HFF-Myc (cell line): Measurements from ENCODE around the gene EIF1B.

Source experiments
- DNase-seq: peaks from one replicate; pipeline ENCODE4 v3.0.0-alpha.2; 2011; ENCODE audit warnings: low read depth; ENCODE audit errors: extremely low read depth
- H3K4me3 ChIP-seq: replicated peaks from 2 replicates; pipeline ENCODE4 v1.5.1; 2011; ENCODE audit warnings: low read depth, mild to moderate bottlenecking, control low read depth, low read length
- TF ChIP-seq, protein P1 (sequence below): IDR thresholded peaks from 2 replicates; pipeline ENCODE4 v1.5.1; 2012; ENCODE audit warnings: mild to moderate bottlenecking, low read depth, low read length, control low read depth; ENCODE audit errors: missing control alignments

EIF1B gene

DNA sequence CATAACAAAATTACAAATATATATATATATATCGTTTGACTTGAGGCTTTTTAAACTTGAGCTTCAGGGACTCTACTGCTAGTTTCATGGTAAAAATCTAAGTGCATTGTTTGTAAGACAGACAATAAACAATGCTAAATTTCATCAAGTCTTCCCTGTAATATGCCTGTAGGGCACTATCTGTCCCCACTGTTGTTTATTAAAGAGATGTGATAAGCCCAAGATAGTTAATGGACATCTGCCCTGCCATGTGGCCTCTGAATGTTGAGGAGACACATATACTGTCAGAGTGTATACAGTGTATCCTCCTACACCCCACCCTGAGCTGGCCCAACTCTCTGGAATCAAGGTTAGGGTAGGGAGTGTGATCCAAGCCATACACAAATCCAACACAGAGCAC, 15.1 kb upstream of the EIF1B start:
- no peak for DNase-seq
- TF ChIP-seq, protein P1, sequence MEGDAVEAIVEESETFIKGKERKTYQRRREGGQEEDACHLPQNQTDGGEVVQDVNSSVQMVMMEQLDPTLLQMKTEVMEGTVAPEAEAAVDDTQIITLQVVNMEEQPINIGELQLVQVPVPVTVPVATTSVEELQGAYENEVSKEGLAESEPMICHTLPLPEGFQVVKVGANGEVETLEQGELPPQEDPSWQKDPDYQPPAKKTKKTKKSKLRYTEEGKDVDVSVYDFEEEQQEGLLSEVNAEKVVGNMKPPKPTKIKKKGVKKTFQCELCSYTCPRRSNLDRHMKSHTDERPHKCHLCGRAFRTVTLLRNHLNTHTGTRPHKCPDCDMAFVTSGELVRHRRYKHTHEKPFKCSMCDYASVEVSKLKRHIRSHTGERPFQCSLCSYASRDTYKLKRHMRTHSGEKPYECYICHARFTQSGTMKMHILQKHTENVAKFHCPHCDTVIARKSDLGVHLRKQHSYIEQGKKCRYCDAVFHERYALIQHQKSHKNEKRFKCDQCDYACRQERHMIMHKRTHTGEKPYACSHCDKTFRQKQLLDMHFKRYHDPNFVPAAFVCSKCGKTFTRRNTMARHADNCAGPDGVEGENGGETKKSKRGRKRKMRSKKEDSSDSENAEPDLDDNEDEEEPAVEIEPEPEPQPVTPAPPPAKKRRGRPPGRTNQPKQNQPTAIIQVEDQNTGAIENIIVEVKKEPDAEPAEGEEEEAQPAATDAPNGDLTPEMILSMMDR: no peak
- no peak overlapping the region for H3K4me3 ChIP-seq

DNA sequence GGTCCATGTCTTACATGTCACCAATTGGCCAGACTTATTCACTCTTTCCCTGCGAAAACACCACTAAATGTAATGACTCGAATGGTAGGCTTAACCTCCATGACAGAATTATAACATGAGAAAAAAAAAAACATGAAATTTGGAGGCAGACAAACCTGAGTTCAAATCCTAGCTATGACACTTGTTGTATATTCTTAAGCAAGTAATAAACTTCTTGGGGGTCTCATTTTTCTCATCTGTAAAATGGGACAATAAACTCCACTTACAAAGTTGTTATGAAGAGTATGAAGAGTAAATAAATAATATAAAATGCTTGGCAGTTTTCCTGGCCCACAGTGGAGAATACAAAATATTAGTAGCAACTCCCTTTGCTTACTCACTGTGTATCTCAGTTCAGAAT, 11.4 kb upstream of the EIF1B start:
- TF ChIP-seq, protein P1: no peak
- DNase-seq: no peak
- H3K4me3 ChIP-seq: no peak overlapping the region

DNA sequence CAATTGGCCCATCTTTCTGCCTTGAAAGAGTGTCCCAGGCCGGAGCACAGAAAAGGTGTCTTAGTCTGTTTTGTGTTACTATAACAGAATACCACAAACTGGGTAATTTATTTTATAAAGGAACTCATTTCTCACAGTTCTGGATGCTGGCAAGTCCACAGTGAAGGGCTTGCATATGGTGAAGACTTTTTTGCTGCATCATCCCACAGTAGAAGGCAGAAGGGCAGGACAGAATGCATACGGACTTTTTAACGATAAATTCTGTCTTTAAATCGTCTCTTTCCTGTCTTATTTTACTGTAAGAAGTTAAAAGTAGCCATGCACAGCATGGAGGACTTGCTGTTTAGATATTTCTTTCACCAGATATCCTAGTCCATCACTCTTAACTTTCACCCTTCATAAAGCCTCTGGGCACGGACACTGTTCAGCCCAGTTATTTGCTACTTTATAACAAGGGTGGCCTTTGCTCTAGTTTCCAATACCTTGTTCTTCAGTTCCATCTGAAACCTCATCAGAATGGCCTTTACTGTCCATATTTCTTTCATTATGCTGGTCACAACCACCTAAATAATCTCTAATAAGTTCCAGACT, 10.3 kb upstream of the EIF1B start:
- H3K4me3 ChIP-seq: no peak overlapping the region
- no peak for DNase-seq
- TF ChIP-seq, protein P1: no peak

DNA sequence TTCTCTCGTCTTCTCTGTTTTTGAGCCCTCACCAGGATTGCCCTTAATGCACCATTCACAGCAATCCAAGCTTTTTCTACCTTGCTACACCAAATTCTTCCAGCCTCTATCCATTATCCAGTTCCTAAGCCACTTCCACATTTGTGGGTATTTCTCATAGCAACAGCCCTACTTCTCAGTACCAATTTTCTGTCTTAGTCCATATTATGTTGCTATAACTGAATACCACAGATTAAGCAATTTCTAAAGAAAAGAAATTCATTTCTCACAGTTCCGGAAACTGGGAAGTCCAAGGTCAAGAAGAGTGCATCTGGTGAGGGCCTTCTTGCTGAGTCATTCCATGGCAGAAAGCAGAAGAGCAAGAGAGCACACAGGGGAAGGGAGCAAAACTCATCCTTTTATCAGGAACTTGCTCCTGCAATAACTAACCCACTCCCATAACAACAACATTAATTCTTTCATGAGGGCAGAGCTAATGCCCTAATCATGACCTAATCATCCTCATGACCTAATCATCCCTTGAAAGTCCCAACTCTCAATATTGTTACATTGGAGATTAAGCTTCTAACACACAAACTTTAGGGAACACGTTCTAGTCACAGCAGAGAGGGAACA, 9.7 kb upstream of the EIF1B start:
- no peak overlapping the region for H3K4me3 ChIP-seq
- TF ChIP-seq, protein P1: no peak
- peak; percentile 50 for DNase-seq

DNA sequence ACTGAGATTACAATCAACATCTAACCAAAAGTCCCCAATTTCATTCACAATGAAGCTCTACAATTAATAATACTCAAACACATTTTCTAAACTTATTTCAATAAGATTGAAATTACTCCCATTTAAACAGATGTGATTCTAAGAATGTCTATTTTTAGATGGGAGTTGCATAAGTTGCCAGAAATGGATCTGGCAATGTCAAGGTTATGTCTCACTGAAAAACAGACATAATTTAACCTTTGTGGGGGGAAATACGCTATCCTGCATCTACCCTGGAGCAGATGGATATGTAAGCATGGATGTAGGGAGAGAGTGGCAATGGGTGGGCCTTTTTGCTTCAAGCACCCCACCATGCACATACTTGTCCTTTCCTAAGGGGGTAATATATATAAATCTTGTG, 6.7 kb upstream of the EIF1B start:
- TF ChIP-seq, protein P1: no peak
- no peak overlapping the region for H3K4me3 ChIP-seq
- no peak for DNase-seq

DNA sequence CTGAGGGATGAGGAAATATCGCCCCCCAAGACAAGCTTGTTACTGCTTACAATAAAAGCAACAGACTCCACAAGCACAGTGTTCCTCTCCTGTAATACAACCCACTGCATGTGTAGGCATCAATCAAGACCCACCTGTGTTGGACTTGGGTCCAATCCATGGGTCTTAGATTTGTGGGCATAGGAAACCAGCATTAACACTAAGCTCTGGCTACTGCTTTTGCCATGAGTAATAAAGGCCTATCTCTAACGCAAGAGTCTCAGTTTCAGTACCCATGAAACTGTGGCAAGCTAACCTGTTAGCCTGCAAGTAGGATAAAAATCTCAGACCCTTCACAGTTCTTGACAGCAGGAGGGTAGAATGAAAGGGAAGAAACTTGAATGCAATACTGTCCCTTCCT, 5.2 kb upstream of the EIF1B start:
- no peak overlapping the region for H3K4me3 ChIP-seq
- no peak for DNase-seq
- TF ChIP-seq, protein P1: no peak

DNA sequence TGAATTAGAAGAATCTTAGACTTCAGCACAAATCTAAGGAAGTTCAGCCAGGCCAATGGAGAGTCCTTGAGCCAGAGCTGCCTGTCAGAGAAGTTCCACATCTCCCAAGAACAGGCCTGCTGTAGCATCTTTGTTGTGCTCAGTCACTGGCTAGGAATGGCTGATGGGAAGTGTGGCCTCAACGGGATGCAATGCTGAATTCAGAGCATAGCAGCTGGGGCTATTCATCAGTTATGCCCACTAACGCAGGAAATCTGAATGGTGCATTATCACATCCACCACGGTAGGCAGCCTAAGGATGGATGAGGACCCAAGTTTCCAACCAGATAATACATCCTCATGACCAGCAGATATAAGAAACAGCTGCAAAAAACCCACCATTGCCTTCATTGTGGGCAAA, 3.2 kb upstream of the EIF1B start:
- TF ChIP-seq, protein P1: no peak
- no peak overlapping the region for H3K4me3 ChIP-seq
- no peak for DNase-seq
